ENCODE results near the gene KIAA1958.
"Not testable (repeated sequence)": the region's sequence is repeated elsewhere in the genome, so short reads cannot be mapped to it uniquely, and the experiment has no call there.

DNA sequence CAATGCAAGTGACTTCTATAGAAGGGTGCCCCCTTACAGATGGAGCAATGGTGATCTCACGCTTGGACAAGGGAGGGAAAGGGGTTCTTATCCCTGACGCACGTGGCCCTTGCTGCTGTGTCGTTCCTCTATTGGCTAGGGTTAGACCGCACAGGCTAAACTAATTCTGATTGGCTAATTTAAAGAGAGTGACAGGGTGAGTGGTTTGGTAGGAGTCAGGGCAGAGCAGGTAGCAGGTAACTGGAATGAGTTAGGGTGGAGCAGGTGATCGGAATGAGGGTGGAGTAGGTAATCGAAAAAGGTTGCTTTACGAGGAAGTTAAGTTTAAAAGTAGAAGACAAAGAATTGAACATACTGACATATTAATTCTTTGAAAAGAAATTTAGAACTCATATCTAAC, 105.2 kb downstream of the KIAA1958 start:
- TF ChIP-seq, protein P1, sequence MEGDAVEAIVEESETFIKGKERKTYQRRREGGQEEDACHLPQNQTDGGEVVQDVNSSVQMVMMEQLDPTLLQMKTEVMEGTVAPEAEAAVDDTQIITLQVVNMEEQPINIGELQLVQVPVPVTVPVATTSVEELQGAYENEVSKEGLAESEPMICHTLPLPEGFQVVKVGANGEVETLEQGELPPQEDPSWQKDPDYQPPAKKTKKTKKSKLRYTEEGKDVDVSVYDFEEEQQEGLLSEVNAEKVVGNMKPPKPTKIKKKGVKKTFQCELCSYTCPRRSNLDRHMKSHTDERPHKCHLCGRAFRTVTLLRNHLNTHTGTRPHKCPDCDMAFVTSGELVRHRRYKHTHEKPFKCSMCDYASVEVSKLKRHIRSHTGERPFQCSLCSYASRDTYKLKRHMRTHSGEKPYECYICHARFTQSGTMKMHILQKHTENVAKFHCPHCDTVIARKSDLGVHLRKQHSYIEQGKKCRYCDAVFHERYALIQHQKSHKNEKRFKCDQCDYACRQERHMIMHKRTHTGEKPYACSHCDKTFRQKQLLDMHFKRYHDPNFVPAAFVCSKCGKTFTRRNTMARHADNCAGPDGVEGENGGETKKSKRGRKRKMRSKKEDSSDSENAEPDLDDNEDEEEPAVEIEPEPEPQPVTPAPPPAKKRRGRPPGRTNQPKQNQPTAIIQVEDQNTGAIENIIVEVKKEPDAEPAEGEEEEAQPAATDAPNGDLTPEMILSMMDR (IDR thresholded peaks at IDR 0.05 in 8 of 11, conservative IDR thresholded peaks at IDR 0.05 in 3 of 11), result not testable (repeated sequence)
- TF ChIP-seq POLR2AphosphoS5, POLR2A (IDR thresholded peaks at IDR 0.05): not testable (repeated sequence)
